ENCODE data around the gene LRRN2.

- TF ChIP-seq, protein P1, sequence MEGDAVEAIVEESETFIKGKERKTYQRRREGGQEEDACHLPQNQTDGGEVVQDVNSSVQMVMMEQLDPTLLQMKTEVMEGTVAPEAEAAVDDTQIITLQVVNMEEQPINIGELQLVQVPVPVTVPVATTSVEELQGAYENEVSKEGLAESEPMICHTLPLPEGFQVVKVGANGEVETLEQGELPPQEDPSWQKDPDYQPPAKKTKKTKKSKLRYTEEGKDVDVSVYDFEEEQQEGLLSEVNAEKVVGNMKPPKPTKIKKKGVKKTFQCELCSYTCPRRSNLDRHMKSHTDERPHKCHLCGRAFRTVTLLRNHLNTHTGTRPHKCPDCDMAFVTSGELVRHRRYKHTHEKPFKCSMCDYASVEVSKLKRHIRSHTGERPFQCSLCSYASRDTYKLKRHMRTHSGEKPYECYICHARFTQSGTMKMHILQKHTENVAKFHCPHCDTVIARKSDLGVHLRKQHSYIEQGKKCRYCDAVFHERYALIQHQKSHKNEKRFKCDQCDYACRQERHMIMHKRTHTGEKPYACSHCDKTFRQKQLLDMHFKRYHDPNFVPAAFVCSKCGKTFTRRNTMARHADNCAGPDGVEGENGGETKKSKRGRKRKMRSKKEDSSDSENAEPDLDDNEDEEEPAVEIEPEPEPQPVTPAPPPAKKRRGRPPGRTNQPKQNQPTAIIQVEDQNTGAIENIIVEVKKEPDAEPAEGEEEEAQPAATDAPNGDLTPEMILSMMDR (IDR thresholded peaks at IDR 0.05; ENCODE audit: insufficient read depth, low read depth, low read length), result no peak
- no peak for TF ChIP-seq EZH2 (IDR thresholded peaks at IDR 0.05; ENCODE audit: insufficient read depth, low read length)
These were observed 71.9 kb downstream of the LRRN2 start for GRCh38 chr1:204613636-204614035.

All from astrocyte (in vitro differentiated cells and primary cell).